DMS153 treated with DMSO at 0.1 percent for 48 hours (cell line): Measurements from ENCODE around the gene CYP26B1.
"Not testable (repeated sequence)": the region's sequence is repeated elsewhere in the genome, so short reads cannot be mapped to it uniquely, and the experiment has no call there.

Source experiments
- DNase-seq: peaks from one replicate; lab custom pipeline; 2025; ENCODE audit not compliant: unreplicated experiment; lab: John Stamatoyannopoulos, UW

CYP26B1 gene

GRCh38 chr2:72112981-72113846 lies 34.4 kb downstream of the CYP26B1 start:
- no peak for DNase-seq

DNA sequence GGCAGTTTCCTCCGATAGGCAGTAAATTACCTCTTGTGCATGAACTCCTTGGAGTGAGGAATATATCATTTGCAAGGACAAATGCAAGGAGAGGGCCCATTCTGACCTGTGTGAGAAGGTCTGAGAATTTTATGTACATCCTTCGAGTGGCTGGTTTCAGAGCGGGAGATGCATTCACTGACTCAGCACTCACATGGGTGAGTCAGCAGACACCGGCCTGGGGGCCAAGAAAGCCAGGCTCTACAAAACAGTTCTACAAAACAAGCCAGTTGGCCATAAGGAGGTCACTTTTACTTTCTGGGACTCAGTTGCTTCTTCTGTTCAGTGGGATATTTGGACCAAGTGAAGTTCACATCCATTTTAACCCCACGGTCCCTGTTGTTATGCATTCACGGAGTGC lies 35.3 kb downstream of the CYP26B1 start:
- DNase-seq, result no peak

GRCh38 chr2:72111061-72111460 lies 36.6 kb downstream of the CYP26B1 start:
- no peak for DNase-seq

DNA sequence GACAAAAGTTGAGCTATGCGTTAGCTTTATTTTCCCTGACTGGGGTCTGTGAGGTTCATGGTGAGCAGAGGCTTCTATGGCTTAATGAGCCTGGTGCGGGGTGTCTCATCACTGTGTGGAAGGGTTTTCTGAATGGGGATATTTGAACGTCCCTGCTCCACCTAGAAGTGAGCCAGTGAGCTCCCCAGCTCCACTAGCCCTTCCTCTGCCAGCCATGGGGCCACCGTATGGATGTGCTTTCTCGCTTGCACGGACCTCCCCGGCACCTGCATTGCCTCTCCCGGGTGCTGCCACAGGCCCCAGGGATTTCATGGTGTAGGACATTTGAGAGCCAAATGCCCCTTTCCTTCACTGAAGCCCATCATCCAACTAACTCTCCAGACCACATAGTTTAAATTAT lies 37.8 kb downstream of the CYP26B1 start:
- DNase-seq, result no peak

DNA sequence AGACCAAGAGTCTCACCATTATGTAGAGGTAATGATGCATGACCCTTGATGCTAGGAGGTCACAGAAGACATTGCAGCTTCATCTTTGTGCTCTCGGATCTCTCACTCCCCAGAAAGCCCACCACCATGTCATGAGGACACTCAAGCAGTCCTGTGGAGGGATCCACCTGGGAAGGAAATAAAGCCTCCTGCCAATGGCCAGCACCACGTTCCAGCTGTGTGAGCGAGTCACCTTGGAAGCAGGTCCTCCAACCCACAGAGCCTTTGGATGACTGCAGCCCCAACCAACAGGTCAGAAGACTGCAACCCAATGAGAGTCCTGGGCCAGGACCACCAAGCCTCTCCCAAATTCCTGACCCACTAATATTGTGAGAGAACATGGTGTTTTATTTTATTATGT lies 38.4 kb downstream of the CYP26B1 start:
- no peak for DNase-seq

DNA sequence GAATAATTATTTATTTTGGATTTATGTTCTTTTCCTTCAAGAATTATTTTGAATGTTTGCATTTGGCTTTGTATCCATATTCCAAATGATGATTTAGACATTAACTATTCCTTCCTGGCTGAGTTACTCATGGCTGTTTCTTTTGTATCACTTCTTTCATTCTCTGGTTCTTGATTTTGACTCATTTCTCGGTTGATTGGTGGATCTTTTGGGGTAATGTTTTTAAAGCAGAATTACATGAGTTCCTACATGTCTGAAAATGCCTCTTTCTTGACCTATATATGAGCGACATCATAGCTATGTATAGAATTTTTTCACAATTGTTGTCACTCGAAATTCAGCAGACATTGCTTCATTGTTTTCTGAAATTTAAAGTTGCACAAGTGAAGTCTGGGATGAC lies 39.5 kb downstream of the CYP26B1 start:
- no peak for DNase-seq

DNA sequence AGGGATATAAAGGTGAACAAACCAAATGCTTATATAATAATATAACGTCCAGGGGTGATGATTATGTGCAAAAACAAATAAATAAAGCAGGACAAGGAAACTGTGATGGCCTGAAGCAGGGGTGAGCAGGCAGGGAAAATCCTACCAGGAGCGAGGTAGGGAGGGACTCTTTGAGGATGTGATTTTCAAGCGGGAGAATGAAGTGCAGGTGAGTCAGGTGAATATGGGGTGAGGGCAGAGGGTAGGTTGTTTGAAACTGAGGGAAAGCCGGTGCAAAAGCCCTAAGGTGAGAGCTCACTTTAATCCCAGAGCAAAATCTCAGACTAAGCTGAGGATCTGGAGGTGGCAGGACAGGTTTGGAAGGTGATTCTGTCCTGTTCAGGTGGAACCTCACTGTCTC lies 40.7 kb downstream of the CYP26B1 start:
- DNase-seq, result no peak

DNA sequence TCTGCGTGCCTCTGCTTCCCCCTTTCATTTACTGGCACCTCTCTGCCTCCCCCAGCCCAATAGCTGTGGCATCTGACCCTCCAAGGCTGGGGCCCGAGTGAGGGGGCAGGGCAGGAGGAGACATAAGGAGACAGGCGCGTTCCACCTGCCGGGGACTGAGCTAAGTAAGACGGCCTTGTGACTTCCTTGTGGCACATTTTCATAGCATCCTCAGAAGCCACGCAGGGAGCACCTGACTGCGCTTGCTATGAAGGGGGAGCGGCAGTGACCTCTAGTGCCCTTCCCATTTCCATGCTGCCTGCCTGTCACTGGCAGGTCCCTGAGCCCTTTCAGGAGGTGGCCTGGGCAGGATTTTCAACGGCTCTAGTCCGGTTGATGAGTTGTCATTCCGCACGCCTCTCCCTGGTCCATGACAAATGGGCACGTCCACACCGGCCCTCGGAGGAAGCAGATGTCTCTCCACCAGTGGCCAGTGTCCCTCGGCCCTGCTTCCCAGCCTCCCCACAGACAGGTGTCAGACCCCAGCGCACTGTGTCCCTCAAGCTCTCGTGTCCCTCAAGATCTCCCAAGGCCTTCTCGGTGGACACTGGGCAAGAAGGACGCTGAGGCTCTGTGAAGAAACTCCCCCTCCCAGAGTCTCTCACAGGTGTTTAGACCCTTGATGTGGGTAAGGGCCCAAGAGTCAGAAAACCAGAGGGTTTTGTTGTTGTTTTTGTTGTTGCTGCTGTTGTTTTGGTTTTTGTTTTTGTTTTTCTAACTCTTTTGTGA lies 42.7 kb downstream of the CYP26B1 start:
- DNase-seq, result no peak

DNA sequence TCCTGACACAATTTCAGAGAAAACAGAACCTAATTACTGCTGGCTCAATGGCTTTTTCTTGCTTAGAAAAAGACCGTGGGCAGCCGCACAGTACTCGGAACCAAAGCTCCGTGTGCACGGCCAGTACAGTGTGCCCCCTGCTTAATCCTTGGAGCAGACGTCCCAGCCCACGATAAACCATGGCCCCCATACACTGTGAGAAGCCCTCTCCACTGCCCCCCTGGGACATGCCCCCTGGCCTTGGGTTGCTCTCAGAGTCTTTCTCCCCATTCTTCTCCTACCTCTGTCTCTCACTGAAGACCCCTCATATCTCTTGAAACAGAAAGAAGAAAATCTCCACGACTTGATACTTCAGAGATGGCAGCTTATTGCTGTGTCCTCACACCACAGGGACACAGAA lies 44.0 kb downstream of the CYP26B1 start:
- no peak for DNase-seq

DNA sequence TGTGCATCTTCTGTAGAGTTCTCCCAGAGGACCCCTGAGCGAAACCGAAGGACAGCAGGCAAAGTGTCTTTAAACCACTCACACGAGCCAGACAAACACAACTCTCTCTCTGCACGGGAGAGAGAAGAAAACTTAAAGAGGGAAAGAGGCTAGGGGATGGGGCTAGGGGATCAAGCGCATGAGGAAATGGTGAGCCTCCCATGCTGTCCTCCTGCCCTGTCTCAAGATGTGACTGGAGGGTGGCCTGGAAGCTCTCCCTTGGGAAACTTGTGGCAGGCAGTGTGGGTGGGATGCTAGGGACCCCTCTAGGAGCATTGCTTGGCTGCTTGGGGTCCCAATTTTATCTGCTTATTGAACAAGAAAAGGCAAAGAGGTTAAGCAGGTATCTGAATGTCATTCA lies 44.5 kb downstream of the CYP26B1 start:
- no peak for DNase-seq

DNA sequence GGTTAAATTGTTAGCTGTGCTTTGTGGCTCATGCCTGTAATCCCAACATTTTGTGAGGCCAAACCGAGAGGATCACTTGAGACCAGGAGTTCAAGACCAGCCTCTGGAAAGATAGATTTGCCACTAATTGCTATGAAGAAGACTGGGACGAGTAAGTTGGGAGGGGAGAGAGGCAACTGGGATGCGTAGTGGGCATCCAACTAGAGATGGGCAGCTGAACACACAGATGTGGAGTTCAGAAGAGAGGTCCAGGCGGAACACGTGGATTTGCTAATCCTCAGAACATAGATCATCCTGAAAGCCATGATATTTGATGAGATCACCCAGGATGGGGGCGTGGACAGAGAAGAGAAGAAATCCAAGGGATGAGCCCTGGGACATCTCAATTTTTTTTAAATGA lies 48.7 kb downstream of the CYP26B1 start:
- no peak for DNase-seq

DNA sequence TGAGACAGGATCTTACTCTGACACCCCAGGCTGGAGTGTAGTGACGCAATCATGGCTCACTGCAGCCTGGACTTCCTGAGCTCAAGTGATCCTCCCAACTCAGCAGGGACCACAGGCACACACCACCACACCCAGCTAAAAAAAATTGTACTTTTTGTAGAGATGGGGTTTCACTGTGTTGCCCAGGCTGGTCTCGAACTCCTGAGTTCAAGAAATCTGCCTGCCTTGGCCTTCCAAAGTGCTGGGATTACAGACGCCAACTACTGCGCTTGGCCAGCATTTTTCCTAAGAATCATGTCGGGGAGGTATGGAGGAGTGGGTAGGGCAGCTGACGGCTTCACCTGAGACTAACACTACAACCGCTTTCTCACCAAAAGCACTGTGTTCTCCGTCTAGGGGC lies 50.4 kb downstream of the CYP26B1 start:
- DNase-seq, result no peak

GRCh38 chr2:72096181-72096580 lies 51.5 kb downstream of the CYP26B1 start:
- no peak for DNase-seq

- DNase-seq, result no peak
Measured at GRCh38 chr2:72095364-72095763, 52.3 kb downstream of the CYP26B1 start.

GRCh38 chr2:72094701-72095100 lies 53.0 kb downstream of the CYP26B1 start:
- DNase-seq, result no peak

GRCh38 chr2:72092111-72092510 lies 55.6 kb downstream of the CYP26B1 start:
- no peak for DNase-seq

DNA sequence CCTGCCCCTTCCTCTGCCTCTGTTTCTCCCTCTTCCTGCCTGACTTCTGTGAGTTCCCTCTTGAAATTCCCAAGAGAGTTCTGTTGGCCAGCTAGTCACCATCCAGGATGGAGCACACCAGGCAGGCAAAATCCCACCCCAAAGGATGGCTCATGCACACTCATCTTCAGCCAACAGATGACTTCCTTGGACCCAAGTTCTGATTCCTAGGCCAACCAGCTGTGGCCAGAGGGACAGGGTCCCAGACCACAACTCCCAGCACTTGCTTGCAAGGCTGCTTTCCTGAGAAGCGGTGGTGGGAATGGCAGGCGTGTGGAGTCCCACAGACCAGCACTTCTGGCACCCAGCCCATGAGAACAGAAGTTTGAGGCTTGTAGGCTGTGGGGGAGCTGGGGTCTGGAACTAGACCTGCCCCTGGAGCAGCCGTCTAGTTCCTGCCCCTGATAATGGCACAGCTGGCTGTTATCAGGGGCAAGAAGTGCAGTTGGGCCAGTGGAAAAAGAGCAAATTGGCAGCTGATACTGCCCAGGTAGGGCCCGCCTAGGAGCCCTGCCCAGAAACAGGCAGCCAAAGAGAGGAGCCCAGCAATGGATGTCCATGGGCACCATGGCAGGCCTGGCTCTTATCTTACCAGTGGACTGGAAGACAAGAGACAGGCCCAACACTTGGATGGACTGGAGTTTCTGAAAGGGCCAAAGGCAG lies 56.7 kb downstream of the CYP26B1 start:
- DNase-seq, result no peak

DNA sequence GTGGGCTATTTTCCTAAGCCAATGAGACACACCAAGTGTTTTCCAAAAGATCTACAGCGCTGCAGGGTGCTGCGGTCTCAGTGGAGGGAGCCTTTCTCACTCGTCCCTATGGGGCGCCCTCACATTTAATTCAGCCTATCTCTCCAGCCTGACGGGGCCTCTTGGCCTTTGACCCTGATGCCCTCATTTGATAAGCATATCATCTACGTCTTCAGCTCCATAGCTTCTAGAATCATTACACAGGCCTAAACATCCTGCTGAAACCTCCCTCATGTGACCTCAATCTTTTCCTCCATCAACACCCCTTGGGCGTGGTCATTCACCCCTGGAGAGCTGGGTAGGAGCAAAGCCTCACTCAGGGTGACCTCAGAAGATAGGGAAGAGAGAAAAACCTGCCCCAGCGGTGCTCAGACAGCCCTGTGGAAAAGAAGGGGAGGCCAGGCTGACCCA lies 57.4 kb downstream of the CYP26B1 start:
- no peak for DNase-seq

DNA sequence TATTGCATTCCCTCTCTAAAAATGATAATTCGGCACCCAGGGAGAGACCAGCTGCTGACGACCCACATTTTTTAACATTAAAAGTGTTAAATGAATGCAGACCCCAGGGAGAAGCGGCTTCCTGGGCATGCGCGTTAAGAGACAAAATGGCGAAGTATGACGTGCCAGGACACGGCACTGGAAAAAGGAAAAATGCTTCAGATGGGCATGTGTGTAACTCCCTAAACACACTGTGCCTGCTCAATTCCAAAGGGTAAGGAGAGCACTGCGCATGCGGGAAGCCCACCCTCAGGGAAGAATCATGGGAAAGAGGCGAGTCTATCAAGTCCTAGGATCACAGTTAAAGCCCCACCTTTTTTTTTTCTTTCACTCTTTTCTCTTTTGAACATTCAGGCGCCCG lies 58.1 kb downstream of the CYP26B1 start:
- DNase-seq, result no peak

- DNase-seq, result no peak
Measured at GRCh38 chr2:72089028-72089427, 58.6 kb downstream of the CYP26B1 start.

GRCh38 chr2:72086871-72087633 lies 60.6 kb downstream of the CYP26B1 start:
- not testable (repeated sequence) for DNase-seq
